SK-N-DZ (cell line): ENCODE measurements around the gene OR52K2.
"Not testable (repeated sequence)": the region's sequence is repeated elsewhere in the genome, so short reads cannot be mapped to it uniquely, and the experiment has no call there.

ENCODE experiments used
- DNase-seq: peaks from one replicate; pipeline ENCODE4 v3.0.0-alpha.2; 2015; ENCODE audit warnings: low spot score

The OR52K2 gene

DNA sequence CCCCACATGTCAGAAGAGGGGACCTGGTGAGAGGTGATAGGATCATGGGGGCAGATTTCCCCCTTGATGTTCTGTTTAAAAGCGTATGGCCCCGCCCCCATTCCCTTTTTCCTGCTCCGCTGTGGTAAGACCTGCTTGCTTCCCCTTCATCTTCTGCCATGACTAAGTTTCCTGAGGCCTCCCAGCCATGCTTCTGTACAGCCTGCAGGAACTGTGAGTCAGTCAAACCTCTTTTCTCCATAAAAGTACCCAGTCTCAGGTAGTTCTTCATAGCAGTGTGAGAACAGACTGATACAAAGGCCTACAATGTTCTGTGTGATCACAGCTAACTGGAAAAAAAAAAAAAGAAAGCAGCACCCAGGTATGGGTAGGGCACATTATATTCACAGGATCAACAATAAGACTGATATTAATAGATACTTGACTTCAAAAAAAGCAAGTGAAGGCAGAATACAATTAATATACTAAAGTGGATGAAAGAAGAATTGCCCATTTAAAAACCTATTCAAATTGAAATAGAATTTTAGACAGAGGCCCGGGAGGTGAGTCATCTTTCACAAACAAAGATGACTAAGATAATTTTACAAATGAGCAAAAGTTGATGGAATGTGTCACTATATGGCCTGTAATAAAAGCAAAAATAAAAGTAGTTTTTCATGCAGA is 31.6 kb downstream of the OR52K2 start:
- DNase-seq = no peak

DNA sequence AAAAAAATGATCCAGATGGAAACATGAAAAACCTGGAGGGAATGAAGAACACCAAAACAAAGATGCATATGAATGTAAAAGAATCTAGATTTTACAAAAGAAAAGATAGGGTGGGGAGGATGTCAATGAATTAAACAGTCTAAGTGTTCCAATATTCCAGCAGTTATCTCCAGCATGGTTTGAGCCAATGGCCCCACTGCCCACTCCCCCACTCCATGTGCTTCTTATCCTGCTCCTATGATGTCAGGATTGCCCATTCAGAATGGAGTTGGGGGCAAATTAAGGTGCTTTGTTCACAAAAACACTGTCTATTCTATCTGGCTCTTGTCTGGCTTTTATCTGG is 32.1 kb downstream of the OR52K2 start:
- DNase-seq = no peak

GRCh38 chr11:4482445-4482844 is 33.4 kb downstream of the OR52K2 start, which contains the start of gene OR52K1:
Gene OR52K1 (plus strand): TSS chr11:4482646. CDS start chr11:4488901, 6,255 bp downstream.
- no peak for DNase-seq

DNA sequence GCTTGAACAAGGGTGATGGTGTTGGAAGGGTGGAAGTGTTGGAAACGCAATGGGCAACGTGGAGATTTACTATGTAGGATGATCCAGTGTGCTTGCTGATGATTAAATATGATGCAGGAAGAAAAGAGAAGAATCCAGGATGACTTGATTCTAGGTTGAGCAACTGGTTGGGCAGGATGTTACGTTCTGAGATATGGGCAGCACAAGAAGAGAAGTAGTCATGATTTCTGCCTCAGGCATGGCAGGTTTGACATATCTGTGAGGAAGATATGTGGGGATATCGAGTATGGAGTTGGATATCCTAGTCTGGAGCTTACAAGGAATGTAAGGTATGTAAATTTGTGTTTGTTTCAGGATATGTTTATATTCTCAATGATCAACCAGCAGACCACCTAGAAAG is 35.2 kb downstream of the OR52K2 start:
- DNase-seq = no peak

- not testable (repeated sequence) for DNase-seq
These were observed 42.3 kb downstream of the OR52K2 start for GRCh38 chr11:4491405-4491804.

DNA sequence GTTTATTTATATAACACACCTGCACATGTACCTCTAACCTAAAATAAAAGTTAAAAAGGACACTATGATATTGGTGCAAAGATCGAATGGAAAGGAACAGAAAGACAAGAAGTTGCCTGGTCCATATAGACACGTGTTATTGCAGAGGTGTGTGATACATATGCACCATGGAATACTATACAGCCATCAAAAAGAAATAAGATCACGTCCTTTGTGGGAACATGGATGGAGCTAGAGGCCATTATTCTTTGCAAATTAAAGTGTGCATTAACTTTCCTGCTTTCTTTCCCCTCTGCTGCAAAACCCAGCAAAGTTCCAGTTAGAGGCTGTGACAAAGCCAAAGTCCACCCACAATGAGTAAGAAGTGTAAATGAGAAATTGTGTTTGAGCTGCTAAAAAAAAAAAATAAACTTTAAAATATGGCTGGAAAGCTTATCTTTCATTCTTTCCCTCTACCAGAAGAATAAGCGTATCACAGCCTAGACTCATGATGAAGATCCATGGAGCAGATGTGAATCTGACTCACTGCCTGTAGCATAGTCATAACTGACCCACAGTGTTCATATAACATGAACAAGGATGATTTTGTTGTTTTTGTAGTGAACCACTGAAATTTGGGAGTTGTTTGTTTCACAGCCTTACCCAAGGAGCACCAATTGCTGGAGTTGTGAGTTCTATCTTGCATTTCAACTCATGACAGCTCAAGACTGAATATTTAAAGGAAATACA is 42.9 kb downstream of the OR52K2 start:
- no peak for DNase-seq

- no peak for DNase-seq
These were observed 44.4 kb downstream of the OR52K2 start for GRCh38 chr11:4493480-4493818.

DNA sequence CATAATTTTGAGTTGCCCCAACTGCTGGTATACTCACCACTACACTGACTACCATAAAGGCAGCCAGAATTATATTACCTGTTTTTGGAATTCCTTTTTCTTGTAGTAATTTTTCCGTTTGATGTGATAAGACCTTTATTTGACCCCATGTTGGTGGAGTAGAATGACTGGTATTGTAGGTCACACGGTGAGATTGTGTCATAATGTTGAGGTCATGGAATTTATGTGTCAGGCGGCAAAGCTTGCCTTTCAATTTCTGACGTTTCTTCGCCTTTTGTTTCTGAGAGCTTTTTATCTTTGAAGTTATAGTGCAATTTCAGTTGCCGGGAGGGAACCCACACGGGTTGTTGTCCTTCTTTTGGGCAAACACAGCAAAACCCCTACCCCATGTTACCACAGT is 46.4 kb downstream of the OR52K2 start:
- no peak for DNase-seq

- DNase-seq = no peak
These were observed 46.9 kb downstream of the OR52K2 start for GRCh38 chr11:4495986-4496385.

DNA sequence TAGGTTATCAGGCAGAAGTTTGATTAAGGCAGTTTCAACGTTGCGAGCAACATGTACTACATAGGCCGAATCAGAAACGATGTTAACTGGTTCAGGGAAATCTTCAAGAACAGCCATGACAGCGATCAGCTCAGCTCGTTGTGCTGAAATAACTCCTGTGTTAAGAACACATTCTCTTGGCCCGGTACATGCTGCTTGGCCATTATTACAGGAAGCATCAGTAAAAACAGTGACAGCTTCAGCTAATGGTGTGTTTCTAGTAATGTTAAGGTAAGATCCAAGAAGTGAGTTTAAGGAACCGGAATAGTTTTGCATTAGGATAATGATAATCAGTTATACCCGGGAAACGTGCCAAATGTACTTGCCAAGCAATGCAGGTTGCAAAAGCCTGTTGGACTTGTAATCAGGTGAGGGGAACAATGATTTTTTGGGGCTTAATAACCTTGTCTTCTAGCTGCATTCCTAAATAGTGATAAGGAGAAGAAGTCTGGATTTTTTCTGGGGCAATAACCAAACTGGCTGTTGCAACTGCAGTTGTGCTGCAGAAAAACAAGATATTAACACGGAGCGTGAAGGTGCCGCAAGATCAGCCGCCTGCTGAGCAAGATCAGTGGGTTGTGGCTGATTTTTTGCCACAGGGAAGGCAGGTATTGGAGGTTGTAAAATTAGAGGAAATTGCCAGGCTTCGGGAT is 47.6 kb downstream of the OR52K2 start:
- DNase-seq = no peak
